Erythroblast (primary cell): ENCODE measurements around the gene RPS24.

Source experiments
- GATA1 ChIP-seq: IDR thresholded peaks from 2 replicates; pipeline ENCODE4 v1.6.1; 2011; ENCODE audit warnings: low read depth, mild to moderate bottlenecking, control low read depth, low read length, moderate library complexity
- POLR2A ChIP-seq: IDR thresholded peaks from 2 replicates; pipeline ENCODE4 v1.6.1; 2011; ENCODE audit warnings: mild to moderate bottlenecking, low read length

GRCh38 chr10:78045856-78046255 lies 12.2 kb downstream of the RPS24 start:
- TF ChIP-seq POLR2A, result no peak
- no peak for TF ChIP-seq GATA1
